Upper lobe of left lung (tissue), 6 donors: Measurements from ENCODE around the gene CLTC. TPM values are rescaled to one million over a fixed set of nuclear protein-coding genes. Genes with fewer than 3 reads are reported as not detected.

Experiments used
- ATAC-seq, 2 donors: fragments of 200-7000 bp; cut with Tn5 transposase; one replicate each; pipeline ENCODE4 v1.9.1; 2022; ENCODE audit warnings: mild to moderate bottlenecking in 2 of 2, moderate library complexity in 2 of 2; ENCODE audit not compliant: low FRiP score in 2 of 2
- DNase-seq, 2 donors: peaks; one replicate each; pipeline ENCODE4 v3.0.0-alpha.2; 2019 to 2020
- H3K27ac ChIP-seq, 4 donors: fragments of 200-600 bp; sonication (generic); one replicate each; pipeline ENCODE4 v1.5.1; 2016 to 2019
- H3K27me3 ChIP-seq, 4 donors: fragments of 200-600 bp; sonication (generic); one replicate each; pipeline ENCODE4 v1.5.1; 2017 to 2019
- H3K36me3 ChIP-seq, 4 donors: fragments of 200-600 bp; sonication (generic); one replicate each; pipeline ENCODE4 v1.5.1; 2016 to 2019
- H3K4me1 ChIP-seq, 4 donors: fragments of 200-600 bp; sonication (generic); one replicate each; pipeline ENCODE4 v1.5.1; 2018 to 2019
- H3K4me3 ChIP-seq, 4 donors: fragments of 200-600 bp; sonication (generic); one replicate each; pipeline ENCODE4 v1.5.1; 2017 to 2019; ENCODE audit warnings: mild to moderate bottlenecking in 2 of 4, moderate library complexity in 1 of 4
- H3K9me3 ChIP-seq, 4 donors: fragments of 200-600 bp; sonication (generic); one replicate each; pipeline ENCODE4 v1.5.1; 2018 to 2019
- CTCF ChIP-seq, 6 experiments: fragments of 450-650 bp in 4 of 6; fragments of 200-600 bp in 2 of 6; sonication (generic) in 2 of 6; IDR thresholded peaks; one replicate each; pipeline ENCODE4 v1.5.1; 2016 to 2019; ENCODE audit warnings: antibody characterized with exemption in 6 of 6
- EP300 ChIP-seq, 4 donors: sonication (generic); formaldehyde crosslinking; IDR thresholded peaks; one replicate each; pipeline ENCODE4 v1.5.1; 2017; ENCODE audit warnings: antibody characterized with exemption in 4 of 4, control low read depth in 2 of 4
- POLR2A ChIP-seq, 4 donors: fragments of 450-650 bp; IDR thresholded peaks; one replicate each; pipeline ENCODE4 v1.5.1; 2016 to 2017; ENCODE audit warnings: antibody characterized with exemption in 4 of 4, mild to moderate bottlenecking in 2 of 4
- POLR2AphosphoS5 ChIP-seq, 2 donors: sonication (generic); formaldehyde crosslinking; IDR thresholded peaks; one replicate each; pipeline ENCODE4 v1.5.1; 2017; ENCODE audit warnings: antibody characterized with exemption in 2 of 2
- WGBS, 2 donors: methylation state at CpG; one replicate each; pipeline ENCODE4 v1.1.5; 2017 to 2018; 5-methylcytosine and 5-hydroxymethylcytosine counted together
- total RNA-seq, 6 donors: library from RNA; depleted of rRNA in 4 of 6; stranded (reverse); fragments of >200 nt in 4 of 6; gene quantifications; one replicate each; pipeline versions ENCODE4 v1.1.0 to v1.2.1, GENCODE V29; 2016 to 2021
- donor health status: DM: no; HTN: no; CAD: no; lungs with moderate emphysema.
- donor health status: DM: no; HTN: yes; CAD: no; lungs with severe emphysema.

Gene CLTC
- total RNA-seq, 6 donors from 2014 or later: 113 to 266 (median 192) TPM

DNA sequence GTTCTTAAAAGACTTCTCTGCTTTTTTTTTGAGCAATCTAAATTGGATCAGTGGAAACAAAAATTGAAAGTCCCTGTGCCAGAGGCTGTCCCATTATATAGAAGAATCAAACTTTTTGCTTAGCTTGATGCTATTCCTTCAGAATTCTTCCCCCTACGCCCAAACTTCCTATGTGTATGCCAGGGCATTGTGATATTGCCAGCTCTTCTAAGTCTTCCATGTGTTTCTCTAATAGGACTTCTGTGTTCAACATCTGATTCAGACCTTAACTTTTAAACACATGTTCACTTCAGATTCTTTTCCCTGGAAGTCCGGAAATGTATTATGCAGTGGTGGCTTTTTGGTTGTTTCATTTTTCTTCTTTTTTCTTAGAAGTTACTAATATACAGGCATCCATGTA lies 68.8 kb downstream of the CLTC start:
- TF ChIP-seq POLR2A (IDR thresholded peaks at IDR 0.05) (no peak), POLR2AphosphoS5 (IDR thresholded peaks at IDR 0.05) (no peak), EP300 (IDR thresholded peaks at IDR 0.05) (no peak), CTCF (IDR thresholded peaks at IDR 0.05) (no peak)
- H3K27me3 ChIP-seq: no peaks in the 10 kb centered on the region
- 88 to 89% methylated on average over 2 of the region's 2 CpGs for WGBS, 2 donors
- ATAC-seq: no peak
- DNase-seq: no peak
- H3K4me1 ChIP-seq: no peaks in the 10 kb centered on the region
- no peaks in the 10 kb centered on the region for H3K9me3 ChIP-seq
- H3K27ac ChIP-seq: no peak overlapping the region
- peaks cover 50 to 99% (median 71%) of the 10 kb centered on the region in 4 donors for H3K36me3 ChIP-seq
- H3K4me3 ChIP-seq: no peak overlapping the region

DNA sequence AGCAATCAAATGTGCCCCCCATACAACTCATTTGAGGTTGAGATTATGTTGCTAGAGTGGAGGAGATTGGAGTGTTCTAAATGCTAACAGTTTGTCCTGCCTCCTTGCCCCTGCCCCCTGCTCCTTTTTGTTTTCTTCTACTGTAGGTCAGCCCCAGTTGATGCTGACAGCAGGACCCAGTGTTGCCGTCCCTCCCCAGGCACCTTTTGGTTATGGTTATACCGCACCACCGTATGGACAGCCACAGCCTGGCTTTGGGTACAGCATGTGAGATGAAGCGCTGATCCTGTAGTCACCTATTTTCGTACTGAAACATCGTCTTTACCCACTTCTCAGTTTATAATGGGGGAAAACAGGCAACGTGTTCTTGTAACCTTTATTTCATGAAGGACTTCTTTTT lies 73.9 kb downstream of the CLTC start:
- TF ChIP-seq POLR2AphosphoS5 (IDR thresholded peaks at IDR 0.05) (no peak), POLR2A (IDR thresholded peaks at IDR 0.05) (no peak), CTCF (IDR thresholded peaks at IDR 0.05) (no peak)
- WGBS, 2 donors: 94 to 96% methylated on average over 7 of the region's 7 CpGs
- H3K27me3 ChIP-seq: no peaks in the 10 kb centered on the region
- no peak overlapping the region for H3K27ac ChIP-seq
- DNase-seq (no peak), ATAC-seq (no peak)
- no peak overlapping the region for H3K4me3 ChIP-seq
- peaks cover 27 to 100% (median 82%) of the 10 kb centered on the region in 4 donors for H3K36me3 ChIP-seq
- no peaks in the 10 kb centered on the region for H3K4me1 ChIP-seq
- no peaks in the 10 kb centered on the region for H3K9me3 ChIP-seq

DNA sequence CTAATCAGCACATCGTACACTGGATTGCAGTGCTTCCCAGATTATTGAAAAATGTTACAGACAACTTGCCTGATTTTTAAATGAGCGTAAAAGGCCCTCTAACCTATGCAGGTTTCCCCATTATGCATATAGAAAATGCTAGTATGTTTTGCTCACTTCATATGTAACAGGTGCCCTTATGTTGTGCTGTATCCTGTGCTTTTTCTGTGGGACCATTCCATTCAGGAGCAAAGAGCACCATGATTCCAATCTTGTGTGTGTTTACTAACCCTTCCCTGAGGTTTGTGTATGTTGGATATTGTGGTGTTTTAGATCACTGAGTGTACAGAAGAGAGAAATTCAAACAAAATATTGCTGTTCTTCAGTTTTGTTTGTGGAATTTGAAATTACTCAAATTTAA lies 74.6 kb downstream of the CLTC start:
- no peak for DNase-seq
- H3K4me3 ChIP-seq: no peak overlapping the region
- no peaks in the 10 kb centered on the region for H3K4me1 ChIP-seq
- H3K36me3 ChIP-seq: peaks cover 30 to 100% (median 87%) of the 10 kb centered on the region in 4 donors
- H3K27me3 ChIP-seq: no peaks in the 10 kb centered on the region
- 92 to 95% methylated on average over 2 of the region's 2 CpGs for WGBS, 2 donors
- no peak overlapping the region for H3K27ac ChIP-seq
- ATAC-seq: no peak
- TF ChIP-seq POLR2A (IDR thresholded peaks at IDR 0.05) (no peak), CTCF (IDR thresholded peaks at IDR 0.05) (no peak), EP300 (IDR thresholded peaks at IDR 0.05) (no peak), POLR2AphosphoS5 (IDR thresholded peaks at IDR 0.05) (no peak)
- no peaks in the 10 kb centered on the region for H3K9me3 ChIP-seq

DNA sequence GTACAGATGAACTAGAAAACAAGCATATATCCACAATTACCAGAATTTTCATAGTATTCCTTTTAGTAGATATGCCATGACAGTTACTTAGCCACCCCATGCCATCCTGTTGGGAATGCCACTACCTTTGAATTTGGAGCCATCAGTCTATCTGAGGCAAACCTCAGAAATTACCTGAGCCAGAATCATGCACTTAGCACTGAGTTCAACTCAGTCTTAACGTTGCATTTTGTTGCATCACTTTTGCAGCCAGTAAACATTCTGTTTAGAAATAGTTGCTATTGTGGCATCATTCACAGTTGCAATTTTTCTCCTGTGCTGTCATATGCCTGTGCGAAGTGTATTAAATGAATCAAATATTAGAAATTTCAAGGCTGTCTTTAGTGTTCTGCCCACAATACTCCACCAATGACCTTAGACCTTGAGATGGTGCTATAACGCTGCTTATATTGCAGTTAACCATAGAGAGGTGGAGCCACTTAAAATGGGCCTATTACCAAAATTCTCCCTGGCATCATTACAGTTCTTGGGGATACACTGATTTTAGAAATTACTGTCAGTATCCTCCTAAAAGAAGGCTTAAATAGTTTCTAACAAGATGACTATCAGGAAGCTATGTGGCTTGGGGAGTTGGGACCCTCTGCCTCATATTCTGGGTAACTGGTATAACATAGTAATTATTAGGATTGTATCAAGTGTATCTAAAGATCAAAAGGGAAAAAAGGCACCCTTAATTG lies 76.4 kb downstream of the CLTC start:
- H3K4me3 ChIP-seq: no peak overlapping the region
- H3K27me3 ChIP-seq: no peaks in the 10 kb centered on the region
- no peaks in the 10 kb centered on the region for H3K4me1 ChIP-seq
- WGBS, 2 donors: 66 to 78% methylated on average over 3 of the region's 3 CpGs
- DNase-seq (no peak), ATAC-seq (no peak)
- peaks cover 20 to 86% (median 76%) of the 10 kb centered on the region in 4 donors for H3K36me3 ChIP-seq
- H3K9me3 ChIP-seq: no peaks in the 10 kb centered on the region
- no peak overlapping the region for H3K27ac ChIP-seq
- no peak for TF ChIP-seq EP300 (IDR thresholded peaks at IDR 0.05)
- TF ChIP-seq POLR2AphosphoS5 (IDR thresholded peaks at IDR 0.05): no peak
- no peak for TF ChIP-seq POLR2A (IDR thresholded peaks at IDR 0.05)
- TF ChIP-seq CTCF (IDR thresholded peaks at IDR 0.05): no peak
